Measurements from ENCODE around the gene PPP2R5C.

PPP2R5C gene

DNA sequence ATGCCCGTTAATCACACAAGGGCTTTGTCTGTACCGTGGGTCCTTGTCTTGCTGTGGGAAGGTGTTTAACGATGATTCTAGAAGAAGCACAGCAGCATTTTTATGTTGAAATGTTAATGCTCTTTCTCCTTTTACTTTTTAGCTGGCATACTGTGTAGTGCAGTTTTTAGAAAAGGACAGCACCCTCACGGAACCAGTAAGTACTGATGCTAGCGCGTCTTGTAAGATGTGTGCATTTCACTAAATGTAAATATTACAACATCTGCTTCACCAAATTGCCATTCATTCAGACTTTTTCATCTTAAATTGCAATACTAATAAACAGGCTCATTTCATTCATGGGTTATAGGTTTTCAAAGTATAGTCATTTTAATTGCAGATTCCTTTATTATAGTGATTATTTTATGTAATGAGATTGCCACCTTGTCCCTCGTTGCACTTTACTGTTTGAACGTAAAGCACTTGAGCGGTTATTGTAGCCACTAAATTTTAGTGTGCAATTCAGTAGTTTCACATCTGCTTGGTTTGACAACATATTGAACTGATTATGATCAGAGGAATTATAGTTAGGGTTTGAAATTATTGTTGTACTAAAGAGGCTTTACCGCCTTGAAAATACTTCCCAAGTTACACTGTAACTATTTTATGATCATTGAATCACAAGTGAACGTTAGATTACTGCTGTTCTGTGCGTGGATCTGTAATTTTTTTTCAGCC is 133.0 kb downstream of the PPP2R5C start:
- DNase-seq: no peak

- no peak for DNase-seq
These were observed 133.7 kb downstream of the PPP2R5C start for GRCh38 chr14:101895256-101895655.

GRCh38 chr14:101897326-101897725 is 135.8 kb downstream of the PPP2R5C start:
- no peak for DNase-seq

DNA sequence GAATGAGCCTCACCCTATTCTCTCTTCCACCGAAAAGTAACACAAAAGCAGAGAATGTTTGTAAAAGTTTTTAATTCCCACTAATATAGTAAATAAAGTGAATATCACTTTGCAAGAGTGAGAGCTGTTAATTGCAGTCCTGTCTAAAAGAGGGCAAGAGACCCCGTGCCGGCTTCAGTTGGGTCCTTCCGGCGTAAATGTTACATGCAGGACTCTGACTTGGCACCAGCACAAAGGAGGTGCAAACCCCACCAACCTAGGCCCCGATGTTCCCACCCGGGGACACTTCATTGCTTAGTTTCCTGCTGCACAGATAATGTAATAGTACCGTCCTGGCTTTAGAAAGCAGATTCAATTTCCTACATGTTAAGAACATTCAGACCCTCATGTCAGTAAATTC is 136.9 kb downstream of the PPP2R5C start:
- no peak for DNase-seq

DNA sequence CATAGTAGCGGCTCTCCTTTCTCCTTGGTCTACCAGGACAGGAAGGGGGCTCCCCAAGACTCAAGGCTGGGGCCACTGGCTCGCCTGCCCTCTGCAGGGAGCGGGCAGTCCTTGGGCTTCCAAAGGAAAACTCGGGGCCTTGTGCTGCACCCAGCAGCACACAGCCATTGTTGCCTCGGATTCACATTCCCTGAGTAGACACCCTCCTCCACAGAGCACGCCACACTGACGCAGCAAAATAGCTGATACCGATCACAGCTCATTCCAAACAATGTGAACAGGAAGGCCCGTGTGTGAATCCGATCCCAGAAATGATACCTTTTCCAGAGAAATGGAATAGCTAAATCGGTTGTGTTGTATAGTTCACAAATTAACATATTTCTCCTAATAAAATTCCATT is 137.8 kb downstream of the PPP2R5C start:
- DNase-seq: no peak

- no peak for DNase-seq
These were observed 138.7 kb downstream of the PPP2R5C start for GRCh38 chr14:101900253-101900652.

DNA sequence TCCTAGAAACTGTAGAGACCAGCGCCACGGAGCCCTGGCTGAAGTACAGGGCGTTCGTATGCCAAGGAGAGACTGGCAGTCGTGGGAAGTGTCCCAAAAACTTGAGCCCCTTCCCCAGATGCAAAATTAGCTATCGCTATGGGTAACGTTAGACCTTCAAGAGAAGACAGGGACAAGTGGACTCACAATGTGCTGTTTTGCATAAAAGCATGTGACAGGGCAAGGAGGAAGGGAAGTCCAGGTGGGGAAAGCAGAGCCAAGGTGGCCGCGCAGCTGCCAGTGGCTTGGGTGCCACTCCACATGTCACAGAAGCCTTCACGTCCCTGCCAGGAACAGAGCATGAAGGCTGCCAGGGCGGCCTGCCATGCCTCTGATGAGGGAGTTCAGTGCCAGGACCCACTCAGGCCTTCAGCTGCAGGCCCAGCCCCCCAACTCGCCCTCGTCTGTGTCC is 141.6 kb downstream of the PPP2R5C start:
- no peak for DNase-seq

DNA sequence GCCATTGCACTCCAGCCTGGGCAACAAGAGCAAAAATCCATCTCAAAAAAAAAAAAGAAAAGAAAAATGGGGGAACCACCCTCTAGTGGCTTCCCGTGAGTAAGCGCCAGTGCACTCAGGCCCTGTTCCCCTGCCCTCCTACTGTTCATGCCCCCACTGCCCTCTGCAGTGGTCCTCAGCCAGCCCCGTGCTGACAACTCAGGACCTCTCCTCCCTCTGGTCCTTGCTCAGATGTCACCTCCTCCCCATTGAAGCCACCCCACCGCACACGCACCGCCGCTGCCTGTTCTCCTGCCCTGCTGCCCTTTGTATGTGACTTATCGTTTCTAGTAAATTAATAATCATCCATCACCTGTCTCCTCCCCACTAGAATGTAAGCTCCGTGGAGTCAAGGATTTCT is 144.1 kb downstream of the PPP2R5C start:
- DNase-seq: no peak

DNA sequence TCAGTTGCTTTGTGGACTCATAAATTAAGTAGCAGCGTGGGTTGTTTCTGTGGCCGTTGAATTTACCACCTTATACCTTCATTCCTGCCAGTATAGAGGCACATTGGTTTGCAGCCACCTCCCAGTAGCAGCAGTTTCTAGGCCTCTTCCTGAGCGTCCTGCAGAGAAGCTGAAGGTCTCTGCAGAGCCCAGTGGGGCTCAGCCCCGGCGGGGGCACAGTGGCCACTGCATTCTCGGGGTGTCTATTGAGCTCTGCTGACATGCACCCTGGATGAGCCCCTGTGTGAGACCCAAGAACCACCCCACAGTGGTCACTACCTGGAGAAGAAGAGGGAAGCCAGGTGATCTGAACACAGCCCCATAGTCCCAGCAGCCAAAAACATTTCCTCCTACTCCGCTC is 145.1 kb downstream of the PPP2R5C start:
- no peak for DNase-seq

GRCh38 chr14:101907619-101908018 is 146.1 kb downstream of the PPP2R5C start:
- DNase-seq: no peak

GRCh38 chr14:101908795-101909194 is 147.3 kb downstream of the PPP2R5C start:
- no peak for DNase-seq

GRCh38 chr14:101909371-101910096 is 148.0 kb downstream of the PPP2R5C start:
- no peak for DNase-seq

GRCh38 chr14:101912841-101913240 is 151.3 kb downstream of the PPP2R5C start:
- no peak for DNase-seq

DNA sequence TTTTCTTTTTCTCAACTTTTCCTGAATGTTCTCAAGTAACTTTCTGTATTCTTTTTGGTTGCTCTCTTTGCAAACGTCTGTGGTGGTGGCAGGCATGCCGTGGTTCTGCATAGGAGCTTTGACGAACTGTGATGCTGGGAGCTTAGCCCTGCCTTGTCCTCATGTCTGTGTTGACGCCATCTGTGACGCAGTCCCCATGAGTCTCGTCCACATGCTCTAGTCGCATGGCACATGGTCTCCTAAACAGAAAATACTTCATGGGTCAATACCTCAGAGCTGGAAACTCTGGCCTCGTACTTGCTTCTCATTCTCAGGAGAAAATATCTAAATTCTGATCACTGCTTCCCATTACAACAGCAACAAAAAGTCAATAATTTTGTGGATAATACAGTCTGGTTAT is 152.6 kb downstream of the PPP2R5C start:
- DNase-seq: no peak

DNA sequence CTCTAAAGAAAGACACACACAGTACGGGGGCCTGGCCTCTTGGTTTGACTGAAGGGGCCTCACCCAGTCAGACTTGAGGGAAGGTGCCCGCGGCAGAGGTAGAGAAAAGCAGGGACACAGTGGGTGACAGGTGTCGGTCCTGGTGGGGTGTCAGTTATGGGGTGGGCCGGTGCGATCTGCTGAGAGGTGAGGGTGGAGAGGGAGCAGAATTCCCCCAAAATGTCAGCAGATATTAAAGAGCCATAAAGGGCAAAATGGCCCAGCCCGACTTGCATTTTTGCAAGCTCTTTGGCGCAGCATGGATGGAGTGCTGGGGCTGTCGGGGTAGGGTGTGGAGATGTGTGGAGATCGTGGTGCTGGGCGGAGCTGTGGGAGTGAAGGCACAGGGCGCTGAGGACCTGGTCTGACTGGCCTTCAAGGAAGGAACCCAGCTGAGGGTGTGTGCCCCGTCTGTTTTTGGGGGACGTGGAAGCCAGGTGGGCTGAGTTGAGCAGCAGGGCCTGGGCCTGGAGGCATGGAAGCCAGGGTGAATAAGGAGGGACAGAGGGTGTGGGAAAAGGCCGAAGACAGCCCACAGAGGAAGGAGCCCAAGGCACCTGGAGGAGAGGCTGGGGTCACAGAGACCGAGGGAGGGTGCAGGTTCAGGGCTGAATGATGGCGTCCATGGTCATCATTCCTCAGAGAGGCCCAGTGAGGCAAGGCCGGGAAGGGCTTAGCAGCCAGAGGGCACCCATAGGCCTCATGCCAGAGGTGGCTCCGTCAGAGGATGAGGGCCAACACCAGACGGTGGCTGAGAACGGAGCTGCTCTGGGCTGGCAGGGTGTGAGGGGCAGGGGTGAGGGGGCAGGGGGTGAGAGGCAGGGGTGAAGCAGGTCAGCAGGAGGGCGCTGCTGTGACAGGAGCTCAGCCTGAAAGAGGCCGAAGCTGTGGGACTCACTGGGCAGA is 154.6 kb downstream of the PPP2R5C start:
- no peak for DNase-seq

DNA sequence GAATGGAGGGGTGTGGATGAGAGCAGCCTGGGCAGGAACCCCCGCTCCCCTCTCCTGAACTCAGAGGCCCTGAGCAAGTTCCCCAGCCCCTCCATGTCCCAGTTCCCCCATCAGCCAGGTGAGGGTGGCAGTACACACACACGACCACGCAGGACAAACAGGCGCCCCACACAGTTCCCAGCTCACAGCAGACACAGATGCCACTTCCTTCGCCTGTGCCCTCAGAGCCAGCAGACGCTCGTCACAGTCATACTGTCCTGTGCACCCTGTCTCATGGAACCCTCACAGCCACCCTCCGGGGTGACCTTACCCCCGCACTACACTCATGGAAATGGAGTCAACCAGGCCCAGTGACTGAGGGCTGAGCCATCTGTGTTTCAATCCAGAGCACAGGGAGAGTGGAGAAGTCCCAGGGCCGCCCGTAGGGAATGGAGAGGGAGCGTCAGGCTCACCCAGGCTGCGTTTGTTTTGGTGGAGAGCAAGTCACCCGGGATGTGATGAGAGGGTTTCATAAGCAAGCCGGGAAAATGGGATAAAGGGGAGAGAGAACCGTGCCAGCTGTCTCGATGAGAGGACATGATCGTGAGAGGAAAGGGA is 155.4 kb downstream of the PPP2R5C start:
- DNase-seq: no peak

GRCh38 chr14:101917413-101918017 is 156.0 kb downstream of the PPP2R5C start:
- no peak for DNase-seq

DNA sequence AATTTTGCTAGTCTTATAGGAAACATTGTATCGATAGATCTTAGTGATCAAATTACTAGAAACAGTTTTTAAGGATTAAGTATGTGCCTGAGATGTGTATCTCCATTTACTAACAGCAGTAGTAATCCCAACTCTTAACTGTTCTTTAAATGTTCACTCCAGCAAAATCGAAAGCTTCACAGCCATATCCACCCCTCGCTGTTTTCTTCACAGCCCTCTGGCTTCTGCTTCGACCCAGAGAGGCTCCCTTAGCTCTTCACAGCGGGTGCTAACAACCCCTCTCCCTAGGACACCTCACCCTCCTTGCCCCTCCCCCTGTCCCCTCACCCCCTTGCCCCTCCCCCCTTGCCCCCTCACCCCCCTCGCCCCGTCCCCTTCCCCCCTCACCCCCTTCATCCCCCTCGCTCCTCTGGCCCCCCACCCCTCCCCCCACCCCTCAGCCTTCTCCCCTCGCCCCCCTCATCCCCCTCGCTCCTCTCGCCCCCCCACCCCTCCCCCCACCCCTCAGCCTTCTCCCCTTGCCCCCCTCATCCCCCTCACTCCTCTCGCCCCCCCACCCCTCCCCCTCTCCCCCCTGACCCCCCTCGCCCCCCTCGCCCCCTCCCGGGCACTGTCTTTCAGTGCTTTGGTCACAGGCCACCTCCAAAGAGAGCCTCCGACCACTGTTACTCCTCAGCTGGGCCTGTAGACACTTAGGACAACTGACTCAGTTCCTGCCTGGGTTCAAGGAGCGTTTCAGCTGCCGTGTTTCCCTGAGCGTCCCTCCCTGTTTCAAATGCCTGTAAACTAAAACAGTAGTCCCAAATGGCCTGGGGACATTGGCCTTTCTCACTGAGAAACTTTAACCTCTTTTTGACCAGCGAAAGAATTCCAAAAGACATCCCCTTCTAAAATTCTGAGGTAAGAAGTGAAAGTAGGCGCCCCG is 156.8 kb downstream of the PPP2R5C start:
- no peak for DNase-seq

DNA sequence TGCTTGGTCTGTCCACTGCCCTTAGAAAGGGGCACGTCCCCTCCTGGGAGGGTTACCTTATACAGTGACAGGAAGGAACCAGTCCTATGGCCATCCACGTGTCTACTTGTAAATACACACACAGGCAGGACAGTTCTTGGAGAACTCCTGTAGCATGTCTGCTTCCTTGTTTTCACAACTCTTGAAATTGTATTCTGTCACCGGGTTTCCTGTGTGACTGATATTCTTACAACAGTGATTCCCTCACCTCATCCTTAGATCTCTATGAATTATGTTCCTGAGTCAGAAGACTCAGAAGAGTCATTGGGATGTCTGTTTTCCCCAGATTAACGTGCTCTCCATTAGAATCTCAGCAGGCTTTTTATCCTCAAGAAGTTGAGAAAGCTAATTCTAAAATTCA is 158.8 kb downstream of the PPP2R5C start:
- DNase-seq: no peak

DNA sequence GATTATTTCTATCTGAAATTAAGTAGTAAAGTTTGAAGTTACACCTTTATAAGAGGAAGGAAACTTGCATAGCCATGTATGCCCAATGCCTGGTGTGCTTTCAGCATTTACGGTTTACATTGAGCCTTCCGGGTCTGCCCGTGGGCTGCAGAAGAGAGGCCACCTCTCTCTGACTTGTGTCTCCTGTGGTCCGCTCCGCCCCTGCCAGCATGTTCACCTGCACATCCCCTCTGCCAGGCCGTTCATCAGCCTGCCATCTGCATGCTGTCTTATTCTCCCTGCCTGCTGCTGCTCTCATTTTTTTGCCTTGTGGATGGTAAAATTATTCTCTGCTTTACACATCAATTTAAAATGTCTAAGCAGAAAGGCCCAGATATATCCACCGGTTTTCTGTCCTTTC is 161.4 kb downstream of the PPP2R5C start:
- no peak for DNase-seq

- DNase-seq: no peak
These were observed 163.6 kb downstream of the PPP2R5C start for GRCh38 chr14:101925152-101925551.
